Medulla oblongata (tissue), 1 donor: Measurements from ENCODE around the gene NPFFR2.
"Not testable (repeated sequence)": the region's sequence is repeated elsewhere in the genome, so short reads cannot be mapped to it uniquely, and the experiment has no call there.

Source experiments
- DNase-seq: peaks from one replicate; pipeline ENCODE4 v3.0.0-alpha.2; 2015; ENCODE audit errors: extremely low spot score

NPFFR2 gene

DNA sequence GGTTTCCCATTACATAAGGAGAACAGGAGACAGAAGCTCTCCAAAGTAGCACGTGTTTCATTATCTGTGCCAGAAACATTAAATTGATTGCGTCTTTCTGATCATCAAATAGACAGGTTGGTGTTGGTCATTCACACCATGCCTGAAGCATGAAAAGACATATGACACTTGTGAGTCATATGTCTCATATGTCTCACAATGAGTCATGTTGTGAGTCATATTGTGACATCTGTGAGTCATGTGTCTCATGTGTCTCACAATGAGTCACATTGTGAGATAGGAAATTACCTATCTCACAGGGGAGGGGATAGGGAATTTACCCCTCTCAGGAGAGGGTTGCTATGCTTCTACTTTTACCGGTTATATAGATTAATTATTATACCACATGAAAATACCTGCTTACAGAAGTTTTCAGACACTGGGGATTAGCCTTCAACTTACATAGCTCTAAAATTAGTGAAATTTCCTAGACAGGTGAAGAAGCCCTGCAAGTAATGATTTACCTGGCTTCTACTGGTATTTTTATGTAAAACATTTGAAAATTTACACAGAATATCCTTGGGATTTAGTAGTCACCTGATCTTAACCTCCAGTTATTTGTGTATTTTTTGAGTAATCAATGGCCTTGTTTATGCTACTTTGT is 80.8 kb downstream of the NPFFR2 start:
- no peak for DNase-seq

DNA sequence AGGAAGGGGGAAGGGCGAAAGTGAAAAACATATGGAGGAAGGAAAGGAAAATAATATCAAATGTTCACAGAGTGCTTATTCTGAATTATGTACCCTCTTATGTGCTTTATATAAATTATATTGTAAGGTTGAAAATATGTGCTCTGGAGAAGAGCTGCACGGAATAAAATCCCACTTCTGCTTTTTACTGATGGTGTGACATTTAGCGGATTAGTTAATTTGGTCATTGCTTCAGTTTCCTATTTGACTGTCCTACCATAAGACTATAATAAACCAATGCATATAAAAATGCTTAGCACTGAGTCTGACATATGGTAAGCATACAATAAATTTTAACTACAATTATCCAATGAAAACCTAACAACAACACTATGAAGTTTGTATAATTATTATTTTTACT is 86.2 kb downstream of the NPFFR2 start:
- no peak for DNase-seq

DNA sequence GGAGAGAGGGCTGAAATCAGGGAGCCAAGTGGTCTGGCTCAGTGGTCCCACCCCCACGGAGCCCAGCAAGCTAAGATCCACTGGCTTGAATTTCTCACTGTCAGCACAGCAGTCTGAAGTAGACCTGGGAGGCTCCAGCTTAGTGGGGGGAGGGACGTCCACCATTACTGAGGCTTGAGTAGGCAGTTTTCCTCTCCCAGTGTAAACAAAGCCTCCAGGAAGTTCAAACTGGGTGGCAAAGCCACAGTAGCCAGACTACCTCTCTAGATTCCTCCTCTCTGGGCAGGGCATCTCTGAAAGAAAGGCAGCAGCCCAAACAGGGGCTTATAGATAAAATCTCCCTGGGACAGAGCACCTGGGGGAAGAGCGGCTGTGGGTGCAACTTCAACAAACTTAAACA is 88.1 kb downstream of the NPFFR2 start:
- DNase-seq: no peak

DNA sequence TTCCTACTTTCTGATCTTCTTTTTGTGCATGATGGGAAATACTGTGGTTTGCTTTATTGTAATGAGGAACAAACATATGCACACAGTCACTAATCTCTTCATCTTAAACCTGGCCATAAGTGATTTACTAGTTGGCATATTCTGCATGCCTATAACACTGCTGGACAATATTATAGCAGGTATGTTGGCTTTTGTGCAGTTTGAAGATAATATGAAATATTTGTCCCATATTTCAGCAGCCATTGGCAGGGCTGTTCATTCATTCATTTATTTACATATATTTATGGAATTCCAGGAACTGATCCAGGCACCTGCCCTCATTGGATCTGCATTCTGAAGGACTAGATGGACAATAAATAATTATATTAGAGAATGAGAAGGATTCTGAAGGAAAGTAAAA is 96.9 kb downstream of the NPFFR2 start:
- DNase-seq: no peak

DNA sequence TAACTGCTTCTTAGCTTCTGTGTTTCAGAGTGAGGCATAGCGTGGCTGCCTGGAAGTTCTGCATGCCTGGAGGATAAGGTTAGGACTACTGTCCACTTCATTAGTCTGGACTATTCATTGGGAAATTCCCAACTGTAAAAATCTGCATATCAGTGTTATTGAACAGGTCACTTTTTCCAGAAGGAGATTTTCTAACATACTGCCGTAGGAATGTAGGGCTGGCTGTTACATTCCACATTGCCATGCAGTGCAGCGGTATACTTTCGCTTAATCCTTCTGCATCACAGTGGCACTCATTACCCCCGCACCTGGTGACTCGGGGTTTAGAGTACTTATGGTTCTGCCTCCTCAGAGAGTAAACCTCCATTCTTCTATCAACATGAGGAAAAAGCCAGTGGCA is 104.6 kb downstream of the NPFFR2 start:
- DNase-seq: no peak

DNA sequence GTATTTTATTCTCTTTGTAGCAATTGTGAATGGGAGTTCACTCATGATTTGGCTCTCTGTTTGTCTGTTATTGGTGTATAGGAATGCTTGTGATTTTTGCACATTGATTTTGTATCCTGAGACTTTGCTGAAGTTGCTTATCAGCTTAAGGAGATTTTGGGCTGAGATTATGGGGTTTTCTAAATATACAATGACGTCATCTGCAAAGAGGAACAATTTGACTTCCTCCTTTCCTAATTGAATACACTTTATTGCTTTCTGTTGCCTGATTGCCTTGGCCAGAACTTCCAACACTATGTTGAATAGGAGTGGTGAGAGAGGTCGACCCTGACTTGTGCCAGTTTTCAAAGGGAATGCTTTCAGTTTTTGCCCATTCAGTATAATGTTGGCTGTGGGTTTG is 108.2 kb downstream of the NPFFR2 start:
- not testable (repeated sequence) for DNase-seq

DNA sequence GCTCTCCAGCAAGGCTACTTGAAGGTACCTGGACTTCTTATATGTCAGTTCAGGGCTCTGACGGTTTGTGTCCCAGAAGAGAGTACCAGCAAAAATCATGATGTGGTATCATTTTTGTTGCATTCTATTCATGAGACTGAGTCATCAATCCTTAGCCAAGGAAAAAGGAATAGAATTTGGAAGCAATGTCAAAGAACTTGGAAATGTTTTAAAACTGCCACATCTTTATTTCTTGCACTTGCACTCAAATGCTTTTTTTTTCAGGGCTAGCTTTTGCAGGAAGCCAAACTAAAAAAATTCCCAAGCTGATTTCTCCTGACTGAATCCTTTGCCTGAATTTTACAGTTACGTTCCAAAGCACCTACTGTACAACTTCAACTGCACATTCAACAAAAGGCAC is 112.4 kb downstream of the NPFFR2 start:
- DNase-seq: no peak

DNA sequence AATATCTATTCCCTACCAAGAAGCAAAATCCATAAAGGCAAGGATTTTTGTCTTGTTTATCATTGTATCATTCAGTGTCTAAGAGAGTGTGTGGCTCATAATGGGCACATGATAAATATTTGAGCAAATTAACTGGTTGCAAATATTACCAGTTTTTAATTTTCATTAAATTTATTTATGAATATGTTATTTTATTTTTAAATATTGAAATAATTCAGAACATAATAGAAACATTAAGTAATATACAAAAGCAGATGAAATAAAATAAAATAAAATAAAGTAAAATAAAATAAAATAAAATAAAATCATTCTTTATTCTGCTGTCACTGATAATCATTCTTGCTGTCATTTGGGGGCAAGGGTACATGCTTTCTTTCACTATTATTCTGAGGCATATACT is 120.9 kb downstream of the NPFFR2 start:
- no peak for DNase-seq

DNA sequence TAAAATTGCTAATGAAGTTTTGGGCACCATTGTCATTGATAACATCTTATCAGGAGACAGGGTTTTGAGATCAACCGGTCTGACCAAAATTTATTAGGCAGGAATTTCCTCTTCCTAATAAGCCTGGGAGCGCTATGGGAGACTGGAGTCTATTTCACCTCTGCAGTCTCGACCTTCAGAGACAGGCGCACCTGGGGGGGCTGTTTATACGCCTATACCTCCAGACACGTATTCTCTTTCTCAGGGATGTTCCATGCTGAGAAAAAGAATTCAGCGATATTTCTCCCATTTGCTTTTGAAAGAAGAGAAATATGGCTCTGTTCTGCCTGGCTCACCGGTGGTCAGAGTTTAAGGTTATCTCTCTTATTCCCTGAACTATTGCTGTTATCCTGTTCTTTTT is 121.8 kb downstream of the NPFFR2 start:
- not testable (repeated sequence) for DNase-seq

DNA sequence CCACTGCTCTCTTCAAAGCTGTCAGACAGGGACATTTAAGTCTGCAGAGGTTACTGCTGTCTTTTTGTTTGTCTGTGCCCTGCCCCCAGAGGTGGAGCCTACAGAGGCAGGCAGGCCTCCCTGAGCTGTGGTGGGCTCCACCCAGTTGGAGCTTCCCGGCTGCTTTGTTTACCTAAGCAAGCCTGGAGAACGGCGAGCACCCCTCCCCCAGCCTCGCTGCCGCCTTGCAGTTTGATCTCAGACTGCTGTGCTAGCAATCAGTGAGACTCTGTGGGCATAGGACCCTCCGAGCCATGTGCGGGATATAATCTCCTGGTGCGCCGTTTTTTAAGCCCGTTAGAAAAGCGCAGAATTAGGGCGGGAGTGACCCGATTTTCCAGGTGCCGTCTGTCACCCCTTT is 137.5 kb downstream of the NPFFR2 start:
- DNase-seq: not testable (repeated sequence)

DNA sequence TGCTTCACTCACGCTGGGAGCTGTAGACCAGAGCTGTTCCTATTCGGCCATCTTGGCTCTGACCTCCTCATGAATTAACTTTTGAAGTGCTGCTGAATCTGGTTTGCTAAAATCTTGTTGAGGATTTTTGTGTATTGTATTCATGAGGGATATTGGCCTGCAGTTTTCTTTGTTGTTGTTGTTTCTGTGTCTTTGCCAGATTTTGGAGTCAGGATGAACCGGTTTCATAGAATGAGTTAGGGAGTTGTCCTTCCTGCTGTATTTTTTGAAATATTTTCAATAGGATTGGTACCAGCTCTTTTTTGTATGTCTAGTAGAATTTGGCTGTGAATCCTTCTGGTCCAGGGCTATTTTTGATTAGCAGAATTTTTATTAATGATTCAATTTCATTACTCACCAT is 138.1 kb downstream of the NPFFR2 start:
- DNase-seq: no peak

DNA sequence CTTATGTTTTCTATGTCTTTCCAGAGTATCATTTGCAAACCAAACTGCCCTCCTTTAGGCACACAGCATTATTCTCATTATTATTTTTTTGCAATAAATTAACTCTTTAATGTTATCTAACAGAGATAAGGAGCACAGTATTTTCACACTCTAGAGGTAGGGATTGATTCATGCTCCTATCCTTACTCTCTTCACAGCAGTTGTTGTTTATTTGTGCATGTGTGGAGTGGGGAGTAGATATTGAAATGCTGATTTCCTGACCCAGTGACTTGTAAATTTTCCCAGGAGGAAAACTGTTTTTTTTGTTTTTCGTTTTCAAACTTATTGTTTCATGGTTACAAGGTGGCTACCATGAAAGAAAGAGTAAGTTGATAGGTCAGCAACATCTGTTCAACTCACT is 140.0 kb downstream of the NPFFR2 start:
- DNase-seq: no peak

DNA sequence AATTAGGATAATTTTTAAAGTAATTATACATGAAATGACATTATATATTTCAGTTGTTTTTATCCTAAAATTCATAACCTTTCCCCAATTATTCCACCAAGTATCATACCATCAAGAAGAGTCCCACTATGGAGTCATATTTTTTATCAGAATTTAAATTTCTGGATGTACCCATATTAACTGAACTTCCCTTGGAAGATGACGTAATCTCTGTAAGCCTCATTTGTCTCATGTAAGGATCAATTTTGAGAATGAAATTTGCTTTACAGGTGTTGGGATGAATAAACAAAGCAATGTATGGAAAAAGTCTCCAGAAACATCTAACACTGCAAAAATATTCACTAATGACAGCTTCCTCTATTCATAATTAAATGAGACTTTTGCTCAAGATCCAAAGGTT is 147.5 kb downstream of the NPFFR2 start:
- no peak for DNase-seq

DNA sequence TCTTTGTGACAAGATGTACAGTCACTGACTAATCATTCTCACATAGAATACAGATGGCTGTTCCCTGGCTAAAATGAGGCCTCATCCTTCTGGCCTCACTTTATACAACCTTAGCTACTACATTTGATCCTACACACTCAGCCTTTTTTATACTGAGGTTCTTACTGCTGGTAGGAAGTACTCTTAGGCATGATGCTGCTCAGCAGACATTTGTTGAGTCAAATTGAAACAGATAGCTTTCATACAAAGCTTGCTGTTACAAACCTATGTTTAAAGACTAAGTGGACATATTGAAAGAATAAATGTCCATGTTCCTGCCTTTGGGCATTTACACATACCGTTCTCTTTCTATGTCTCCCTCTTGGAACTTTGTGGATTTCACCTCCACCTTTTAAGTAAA is 154.9 kb downstream of the NPFFR2 start:
- no peak for DNase-seq

DNA sequence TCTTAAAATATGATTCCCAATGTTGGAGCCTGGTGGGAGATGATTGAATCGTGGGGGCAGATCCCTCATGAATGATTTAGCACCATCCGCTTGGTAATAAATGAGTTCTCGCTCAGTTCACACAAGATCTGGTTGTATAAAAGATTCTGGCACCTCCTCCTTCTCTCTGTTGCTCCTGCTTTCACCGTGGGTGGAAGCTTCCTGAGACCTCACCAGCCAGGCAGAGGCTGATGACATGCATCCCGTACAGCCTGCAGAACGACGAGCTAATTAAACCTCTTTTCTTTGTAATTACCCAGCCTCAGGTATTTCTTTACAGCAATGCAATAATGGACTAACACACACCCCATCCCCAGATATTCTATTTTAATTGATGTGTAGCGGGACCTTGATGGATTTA is 162.2 kb downstream of the NPFFR2 start:
- DNase-seq: no peak

DNA sequence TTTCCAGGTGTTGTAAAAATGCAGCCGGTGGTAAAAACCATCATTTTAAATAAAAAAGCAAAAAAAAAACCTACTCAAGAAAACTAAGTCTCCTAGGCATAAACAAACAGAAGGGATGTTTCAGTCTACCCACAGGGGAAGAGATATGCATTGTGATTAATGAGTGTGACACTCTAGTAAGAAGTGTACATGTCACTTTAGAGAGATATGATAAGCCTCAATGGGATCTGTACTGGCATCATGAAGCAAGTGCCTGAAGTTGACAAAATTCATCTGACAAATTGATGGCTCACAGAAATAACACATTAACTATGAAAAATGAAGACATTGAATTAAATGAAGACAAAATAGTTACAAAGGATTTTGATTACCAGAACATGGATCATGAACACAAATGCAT is 162.7 kb downstream of the NPFFR2 start:
- no peak for DNase-seq
